IPS-18a (cell line): ENCODE data around the gene POLR2A.

Experiments used
- H3K27ac ChIP-seq: one replicate; pipeline ENCODE4 v1.5.1; 2013; ENCODE audit warnings: low read length
- H3K27me3 ChIP-seq: one replicate; pipeline ENCODE4 v1.6.1; 2013; ENCODE audit warnings: mild to moderate bottlenecking, low read length; ENCODE audit not compliant: control insufficient read depth, insufficient read depth
- H3K36me3 ChIP-seq: one replicate; pipeline ENCODE4 v1.6.1; 2013; ENCODE audit warnings: low read depth, low read length; ENCODE audit not compliant: control insufficient read depth
- H3K4me1 ChIP-seq: one replicate; pipeline ENCODE4 v1.6.1; 2013; ENCODE audit warnings: low read depth, low read length; ENCODE audit not compliant: control insufficient read depth
- H3K4me3 ChIP-seq: one replicate; pipeline ENCODE4 v1.5.1; 2013; ENCODE audit warnings: low read length
- H3K9ac ChIP-seq: one replicate; pipeline ENCODE4 v1.6.1; 2013; ENCODE audit warnings: mild to moderate bottlenecking, low read length, moderate library complexity
- H3K9me3 ChIP-seq: one replicate; pipeline ENCODE4 v1.6.1; 2013; ENCODE audit warnings: low read depth, low read length; ENCODE audit not compliant: control insufficient read depth

The POLR2A gene

GRCh38 chr17:7484067-7484918 is at the start of gene POLR2A:
TSS of gene POLR2A (plus strand) at chr17:7484366.
- no peaks in the 10 kb centered on the region for H3K36me3 ChIP-seq
- H3K27me3 ChIP-seq, result no peaks in the 10 kb centered on the region
- H3K9me3 ChIP-seq, result no peaks in the 10 kb centered on the region
- peak within 1 kb of the TSS; percentile 81 for H3K4me3 ChIP-seq
- H3K9ac ChIP-seq, result peak within 1 kb of the TSS; percentile 96
- peaks cover 8% of the 10 kb centered on the region for H3K4me1 ChIP-seq
- H3K27ac ChIP-seq, result peak within 1 kb of the TSS; percentile 100

- H3K27ac ChIP-seq, result no peak overlapping the region
- H3K4me1 ChIP-seq, result peaks cover 15% of the 10 kb centered on the region
- peaks cover 43% of the 10 kb centered on the region for H3K27me3 ChIP-seq
- no peaks in the 10 kb centered on the region for H3K36me3 ChIP-seq
- no peaks in the 10 kb centered on the region for H3K9me3 ChIP-seq
- peak overlapping the region; percentile 66 for H3K9ac ChIP-seq
- peak overlapping the region; percentile 91 for H3K4me3 ChIP-seq
Measured at GRCh38 chr17:7435676-7436555, 48.2 kb upstream of the POLR2A start.

- no peak overlapping the region for H3K27ac ChIP-seq
- H3K36me3 ChIP-seq, result no peaks in the 10 kb centered on the region
- H3K9ac ChIP-seq, result peak overlapping the region; percentile 66
- H3K4me3 ChIP-seq, result peak overlapping the region; percentile 91
- peaks cover 50% of the 10 kb centered on the region for H3K27me3 ChIP-seq
- H3K4me1 ChIP-seq, result peaks cover 23% of the 10 kb centered on the region
- H3K9me3 ChIP-seq, result no peaks in the 10 kb centered on the region
Measured at GRCh38 chr17:7436556-7437368, 47.4 kb upstream of the POLR2A start.

- Histone ChIP-seq H3K27me3 (peaks cover 56% of the 10 kb centered on the region), H3K4me1 (peaks cover 23% of the 10 kb centered on the region), H3K9ac (no peak overlapping the region), H3K9me3 (no peaks in the 10 kb centered on the region), H3K27ac (no peak overlapping the region), H3K4me3 (peak overlapping the region; percentile 91), H3K36me3 (no peaks in the 10 kb centered on the region)
Measured at GRCh38 chr17:7437369-7437863, 46.8 kb upstream of the POLR2A start.

GRCh38 chr17:7437950-7438614 is 46.1 kb upstream of the POLR2A start:
- Histone ChIP-seq H3K4me3 (peak overlapping the region; percentile 91), H3K27me3 (peaks cover 61% of the 10 kb centered on the region), H3K9ac (no peak overlapping the region), H3K27ac (no peak overlapping the region), H3K9me3 (no peaks in the 10 kb centered on the region), H3K36me3 (no peaks in the 10 kb centered on the region), H3K4me1 (peaks cover 23% of the 10 kb centered on the region)

GRCh38 chr17:7438656-7439460 is 45.3 kb upstream of the POLR2A start:
- Histone ChIP-seq H3K27ac (no peak overlapping the region), H3K27me3 (peaks cover 67% of the 10 kb centered on the region), H3K9me3 (no peaks in the 10 kb centered on the region), H3K4me3 (peak overlapping the region; percentile 91), H3K4me1 (peaks cover 23% of the 10 kb centered on the region), H3K9ac (no peak overlapping the region), H3K36me3 (no peaks in the 10 kb centered on the region)

GRCh38 chr17:7439462-7440112 is 44.6 kb upstream of the POLR2A start, which contains the start of gene FGF11:
TSS of gene FGF11 (plus strand) at chr17:7439512. CDS start at chr17:7439621, 109 bp downstream.
- H3K9ac ChIP-seq, result peak within 1 kb of the TSS; percentile 85
- H3K9me3 ChIP-seq, result no peaks in the 10 kb centered on the region
- H3K27me3 ChIP-seq, result peaks cover 72% of the 10 kb centered on the region
- no peaks in the 10 kb centered on the region for H3K36me3 ChIP-seq
- peak within 1 kb of the TSS; percentile 70 for H3K27ac ChIP-seq
- peaks cover 23% of the 10 kb centered on the region for H3K4me1 ChIP-seq
- peak within 1 kb of the TSS; percentile 91 for H3K4me3 ChIP-seq

- no peaks in the 10 kb centered on the region for H3K9me3 ChIP-seq
- H3K4me3 ChIP-seq, result peak overlapping the region; percentile 91
- H3K27ac ChIP-seq, result peak overlapping the region; percentile 70
- peaks cover 72% of the 10 kb centered on the region for H3K27me3 ChIP-seq
- peak overlapping the region; percentile 85 for H3K9ac ChIP-seq
- peaks cover 23% of the 10 kb centered on the region for H3K4me1 ChIP-seq
- H3K36me3 ChIP-seq, result no peaks in the 10 kb centered on the region
Measured at GRCh38 chr17:7440113-7440833, 43.9 kb upstream of the POLR2A start.

- no peaks in the 10 kb centered on the region for H3K9me3 ChIP-seq
- H3K4me1 ChIP-seq, result peaks cover 21% of the 10 kb centered on the region
- H3K9ac ChIP-seq, result peak overlapping the region; percentile 85
- no peaks in the 10 kb centered on the region for H3K36me3 ChIP-seq
- peak overlapping the region; percentile 70 for H3K27ac ChIP-seq
- H3K4me3 ChIP-seq, result peak overlapping the region; percentile 91
- H3K27me3 ChIP-seq, result peaks cover 68% of the 10 kb centered on the region
Measured at GRCh38 chr17:7440834-7441195, 43.4 kb upstream of the POLR2A start.
